Skin epidermis (tissue), 12 donors: ENCODE results near the gene OTUD4.
"Not testable (repeated sequence)": the region's sequence is repeated elsewhere in the genome, so short reads cannot be mapped to it uniquely, and the experiment has no call there.

ENCODE experiments used
- H3K27ac ChIP-seq, 21 experiments: fragments of 200-600 bp; sonication (generic) in 11 of 21; one replicate each; pipeline ENCODE4 v1.5.0; 2020; ENCODE audit warnings: mild to moderate bottlenecking in 3 of 21, inconsistent platforms in 2 of 21, moderate library complexity in 2 of 21
- H3K4me3 ChIP-seq, 7 experiments: fragments of 200-600 bp; sonication (generic) in 2 of 7; one replicate each; pipeline ENCODE4 v1.5.0; 2020; ENCODE audit warnings: inconsistent platforms in 2 of 7, mild to moderate bottlenecking in 2 of 7, moderate library complexity in 1 of 7

The OTUD4 gene

GRCh38 chr4:145180298-145181090, at the start of gene OTUD4:
TSS of gene OTUD4 (minus strand) at chr4:145180589. CDS start at chr4:145179973, 616 bp downstream.
- peak within 1 kb of the TSS; percentile 62 to 97 (median 79) for H3K4me3 ChIP-seq
- H3K27ac ChIP-seq: peak within 1 kb of the TSS; percentile 78 to 99 (median 97)

- not testable (repeated sequence) for H3K27ac ChIP-seq, H3K4me3 ChIP-seq
Observed at GRCh38 chr4:145223228-145223627, 42.8 kb upstream of the OTUD4 start.

- H3K4me3 ChIP-seq, H3K27ac ChIP-seq: not testable (repeated sequence)
Observed at GRCh38 chr4:145221529-145221928, 41.1 kb upstream of the OTUD4 start.

GRCh38 chr4:145219090-145219489, 38.7 kb upstream of the OTUD4 start:
- no peak overlapping the region for H3K4me3 ChIP-seq
- no peak overlapping the region for H3K27ac ChIP-seq

- H3K27ac ChIP-seq: no peak overlapping the region
- no peak overlapping the region for H3K4me3 ChIP-seq
Observed at GRCh38 chr4:145218251-145218650, 37.9 kb upstream of the OTUD4 start.

- no peak overlapping the region for H3K4me3 ChIP-seq
- no peak overlapping the region for H3K27ac ChIP-seq
Observed at GRCh38 chr4:145217349-145217748, 37.0 kb upstream of the OTUD4 start.

- no peak overlapping the region for H3K4me3 ChIP-seq
- no peak overlapping the region for H3K27ac ChIP-seq
Observed at GRCh38 chr4:145216535-145216934, 36.1 kb upstream of the OTUD4 start.

GRCh38 chr4:145213245-145213644, 32.9 kb upstream of the OTUD4 start:
- no peak overlapping the region for H3K4me3 ChIP-seq
- no peak overlapping the region for H3K27ac ChIP-seq

- Histone ChIP-seq H3K4me3 (no peak overlapping the region), H3K27ac (no peak overlapping the region)
Observed at GRCh38 chr4:145207934-145208333, 27.5 kb upstream of the OTUD4 start.

- Histone ChIP-seq H3K4me3 (no peak overlapping the region), H3K27ac (no peak overlapping the region)
Observed at GRCh38 chr4:145203410-145203809, 23.0 kb upstream of the OTUD4 start.

GRCh38 chr4:145200366-145200765, 20.0 kb upstream of the OTUD4 start:
- H3K27ac ChIP-seq: no peak overlapping the region
- no peak overlapping the region for H3K4me3 ChIP-seq

- Histone ChIP-seq H3K27ac (no peak overlapping the region), H3K4me3 (no peak overlapping the region)
Observed at GRCh38 chr4:145199051-145199716, 18.8 kb upstream of the OTUD4 start.

- Histone ChIP-seq H3K27ac (no peak overlapping the region), H3K4me3 (no peak overlapping the region)
Observed at GRCh38 chr4:145196747-145197146, 16.4 kb upstream of the OTUD4 start.

- no peak overlapping the region for H3K4me3 ChIP-seq
- H3K27ac ChIP-seq: no peak overlapping the region
Observed at GRCh38 chr4:145195167-145195952, 15.0 kb upstream of the OTUD4 start.

- Histone ChIP-seq H3K27ac (no peak overlapping the region), H3K4me3 (no peak overlapping the region)
Observed at GRCh38 chr4:145189981-145190380, 9.6 kb upstream of the OTUD4 start.

- Histone ChIP-seq H3K27ac (no peak overlapping the region), H3K4me3 (no peak overlapping the region)
Observed at GRCh38 chr4:145186729-145187128, 6.3 kb upstream of the OTUD4 start.

GRCh38 chr4:145183581-145183980, 3.2 kb upstream of the OTUD4 start:
- no peak overlapping the region for H3K27ac ChIP-seq
- no peak overlapping the region for H3K4me3 ChIP-seq

- H3K27ac ChIP-seq: no peak overlapping the region
- no peak overlapping the region for H3K4me3 ChIP-seq
Observed at GRCh38 chr4:145183023-145183422, 2.6 kb upstream of the OTUD4 start.

GRCh38 chr4:145182222-145182621, 1.8 kb upstream of the OTUD4 start:
- no peak overlapping the region for H3K4me3 ChIP-seq
- H3K27ac ChIP-seq: no peak overlapping the region

- Histone ChIP-seq H3K27ac (peak overlapping the region in 19 of 21 experiments; percentile 66 to 99 (median 95)), H3K4me3 (peak overlapping the region; percentile 62 to 97 (median 79))
Observed at GRCh38 chr4:145181091-145181501, 707 bp upstream of the OTUD4 start.
